Posterior cingulate gyrus (tissue), 11 donors: ENCODE results near the gene C11orf52.

ENCODE experiments used
- DNase-seq, 10 donors: peaks; one replicate each; pipeline versions ENCODE4 v3.0.0 to v3.0.0-alpha.2; 2020 to 2021; ENCODE audit warnings: mixed read lengths in 3 of 10
- intact Hi-C: fragments of 100-400 bp; cut with DNase I; formaldehyde crosslinking; loops from one replicate; pipeline ENCODE4 v1.15.1; 2023

C11orf52 gene

GRCh38 chr11:111935317-111936039 lies 16.8 kb downstream of the C11orf52 start:
- no peak for DNase-seq
- intact Hi-C loops, result loop anchor here (5.0 kb wide), 1 partner anchor 152 kb away; the partner anchor contains the start of genes SDHD and TIMM8B

GRCh38 chr11:111936040-111936540 lies 17.4 kb downstream of the C11orf52 start:
- intact Hi-C loops, result loop anchor here (5.0 kb wide), 1 partner anchor 151 kb away; the partner anchor contains the start of genes SDHD and TIMM8B
- no peak for DNase-seq

GRCh38 chr11:111937461-111937769 lies 18.7 kb downstream of the C11orf52 start:
- intact Hi-C loops, result loop anchor here (5.0 kb wide), 1 partner anchor 150 kb away; the partner anchor contains the start of genes SDHD and TIMM8B
- DNase-seq, result no peak

DNA sequence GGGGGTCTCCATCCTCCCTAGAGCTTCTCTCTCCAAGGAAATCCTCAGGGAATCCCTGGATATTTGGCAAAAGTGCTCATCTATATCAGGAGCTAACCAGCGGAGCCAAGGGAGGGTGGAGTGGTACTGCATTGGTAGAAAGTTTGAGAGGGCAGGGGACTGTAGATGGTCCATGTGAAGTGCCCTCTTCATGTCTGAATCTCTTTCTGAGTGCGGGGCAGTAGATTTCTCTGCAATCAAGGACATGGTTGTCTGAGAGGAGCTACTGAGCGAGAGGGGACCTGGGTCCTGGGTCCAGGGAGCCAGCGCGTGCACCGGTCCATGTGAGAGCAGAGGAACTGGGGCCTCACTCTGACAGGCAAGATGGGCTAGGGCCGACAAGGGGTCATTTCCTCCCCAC lies 19.1 kb downstream of the C11orf52 start:
- intact Hi-C loops, result loop anchor here (2.0 to 5.0 kb wide), 2 partner anchors 39 to 149 kb away; partner anchors contain the start of genes SDHD and TIMM8B
- DNase-seq, result peak in 1 of 10 donors; percentile 83

DNA sequence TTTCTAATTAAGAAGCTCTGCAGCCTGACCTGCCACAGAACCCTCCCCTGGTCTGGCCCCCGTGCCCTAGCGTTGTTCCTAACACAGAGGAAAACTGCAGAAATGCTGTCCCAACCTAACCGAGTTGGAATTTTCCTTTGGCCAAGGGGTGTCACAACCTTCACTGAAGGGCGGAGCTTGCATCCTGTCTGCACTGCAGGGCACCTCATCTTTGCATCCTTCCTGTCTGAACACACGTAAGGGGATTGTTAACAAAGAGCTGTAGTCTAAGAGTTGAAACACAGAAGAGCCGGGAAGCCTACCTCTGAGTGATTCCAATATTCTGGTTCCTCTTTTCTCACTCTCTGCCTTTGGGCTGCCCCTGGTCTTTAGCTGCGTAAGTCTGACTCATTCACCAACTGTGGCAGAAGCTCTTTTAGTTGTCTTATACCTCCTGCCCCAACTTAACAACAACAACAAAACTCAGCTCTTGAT lies 20.0 kb downstream of the C11orf52 start:
- DNase-seq, result peak in 2 of 10 donors; percentile 26 to 80
- intact Hi-C loops, result loop anchor here (2.0 to 5.0 kb wide), 2 partner anchors 38 to 149 kb away; partner anchors contain the start of genes SDHD and TIMM8B

DNA sequence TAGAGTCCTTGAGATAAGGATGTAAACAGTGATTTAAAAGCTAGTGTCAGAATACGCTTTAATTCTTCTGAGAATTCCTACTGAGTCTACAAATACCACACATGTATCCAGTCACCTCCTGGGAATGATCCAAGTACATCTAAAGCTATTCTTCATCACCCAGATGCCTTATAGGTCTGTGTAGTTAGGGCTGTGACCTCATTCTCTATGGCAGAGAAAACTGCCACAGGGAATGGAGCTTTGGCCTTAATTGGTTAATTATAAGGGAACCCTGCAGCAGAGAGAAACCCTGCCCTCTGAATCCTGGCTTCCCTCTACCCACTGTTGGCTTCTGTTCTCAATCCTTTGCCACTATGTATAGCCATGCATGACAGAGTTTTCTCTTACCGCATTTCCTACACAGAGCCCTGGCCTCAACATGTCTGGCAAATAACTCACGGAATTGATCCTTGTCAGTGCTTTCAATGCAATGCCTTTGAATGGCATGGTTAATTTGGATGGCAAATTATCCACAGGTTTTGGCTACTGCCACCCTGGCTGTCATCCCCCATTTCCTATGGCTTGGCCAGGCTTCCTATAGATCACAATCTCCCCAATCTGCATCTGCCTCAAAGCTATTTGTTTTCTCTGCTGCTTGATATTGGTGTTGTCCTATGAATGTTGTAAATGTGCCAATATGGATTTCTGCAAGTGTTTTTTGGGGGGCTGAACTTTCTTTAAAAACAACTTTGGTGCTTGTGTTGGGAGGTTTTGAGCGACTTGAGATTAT lies 21.3 kb downstream of the C11orf52 start:
- intact Hi-C loops, result loop anchor here (2.0 to 5.0 kb wide), 2 partner anchors 37 to 147 kb away; partner anchors contain the start of genes SDHD and TIMM8B
- no peak for DNase-seq

GRCh38 chr11:111941963-111942362 lies 23.2 kb downstream of the C11orf52 start:
- intact Hi-C loops, result no loop called here
- peak; percentile 42 to 93 (median 62) for DNase-seq

DNA sequence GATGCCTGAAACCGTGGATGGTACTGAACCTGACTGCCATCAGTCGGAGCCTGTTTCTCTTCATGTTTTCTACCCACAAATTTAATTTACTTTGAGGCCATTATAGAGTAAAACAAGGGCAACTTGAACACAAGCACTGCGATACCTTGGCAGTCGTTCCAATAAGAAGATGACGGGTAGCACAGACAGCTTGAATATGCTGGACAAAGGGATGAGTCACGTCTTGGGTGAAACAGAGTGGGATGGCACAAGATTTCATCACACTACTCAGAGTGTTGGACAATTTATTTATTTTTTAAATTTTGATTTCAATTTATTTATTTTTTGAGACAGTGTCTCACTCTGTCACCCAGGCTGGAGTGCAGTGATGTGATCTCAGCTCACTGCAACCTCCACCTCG lies 24.1 kb downstream of the C11orf52 start:
- DNase-seq, result no peak
- intact Hi-C loops, result no loop called here

GRCh38 chr11:111944139-111944538 lies 25.4 kb downstream of the C11orf52 start:
- DNase-seq, result no peak

DNA sequence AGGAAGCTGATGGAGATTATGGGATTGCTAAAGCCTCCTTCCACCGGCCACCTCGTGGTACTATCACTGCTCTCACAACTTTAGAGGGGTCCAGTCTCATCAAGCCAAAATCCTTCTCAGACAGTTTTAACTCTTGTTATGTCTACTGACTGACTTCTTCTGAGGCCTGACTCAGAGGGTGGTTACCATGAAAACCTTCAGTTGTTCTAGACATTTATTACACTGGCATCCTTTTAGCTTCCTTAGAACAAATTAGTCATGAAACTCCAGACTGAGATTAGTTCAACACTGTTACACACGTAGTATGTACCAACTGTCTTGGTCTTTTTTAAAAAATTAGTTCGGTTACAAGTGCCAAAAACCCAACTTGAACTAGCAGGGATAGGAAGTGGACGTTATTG lies 25.9 kb downstream of the C11orf52 start:
- intact Hi-C loops, result no loop called here
- DNase-seq, result no peak

More at GRCh38 chr11:111944139-111944538, 25.4 kb downstream of the C11orf52 start:
- intact Hi-C loops, result no loop called here

- intact Hi-C loops, result no loop called here
Observed at GRCh38 chr11:111945198-111945597, 26.5 kb downstream of the C11orf52 start.

GRCh38 chr11:111946499-111946898 lies 27.8 kb downstream of the C11orf52 start:
- intact Hi-C loops, result no loop called here
- no peak for DNase-seq

More at GRCh38 chr11:111945198-111945597, 26.5 kb downstream of the C11orf52 start:
- DNase-seq, result no peak

DNA sequence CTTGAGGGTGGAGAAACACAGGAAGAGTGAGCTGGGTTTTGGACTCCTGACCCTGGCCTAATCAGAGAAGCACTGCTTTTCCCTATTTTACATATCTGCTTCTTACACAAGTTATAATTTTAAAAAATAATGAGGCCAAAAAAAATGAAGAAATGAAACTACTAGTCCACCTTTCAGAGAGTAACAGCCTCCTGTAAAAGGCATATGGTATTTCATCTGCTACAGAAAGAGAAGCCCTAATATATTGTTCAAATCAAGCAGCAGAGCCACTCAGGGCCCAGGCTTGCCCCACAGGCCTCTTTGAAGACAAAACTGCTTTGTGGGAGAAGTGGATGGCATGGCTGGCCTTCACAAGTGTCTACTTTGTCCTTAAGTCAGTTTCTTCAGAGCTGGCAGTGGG lies 28.4 kb downstream of the C11orf52 start:
- no peak for DNase-seq
- intact Hi-C loops, result no loop called here

- intact Hi-C loops, result no loop called here
- no peak for DNase-seq
Observed at GRCh38 chr11:111949519-111950426, 31.1 kb downstream of the C11orf52 start.

DNA sequence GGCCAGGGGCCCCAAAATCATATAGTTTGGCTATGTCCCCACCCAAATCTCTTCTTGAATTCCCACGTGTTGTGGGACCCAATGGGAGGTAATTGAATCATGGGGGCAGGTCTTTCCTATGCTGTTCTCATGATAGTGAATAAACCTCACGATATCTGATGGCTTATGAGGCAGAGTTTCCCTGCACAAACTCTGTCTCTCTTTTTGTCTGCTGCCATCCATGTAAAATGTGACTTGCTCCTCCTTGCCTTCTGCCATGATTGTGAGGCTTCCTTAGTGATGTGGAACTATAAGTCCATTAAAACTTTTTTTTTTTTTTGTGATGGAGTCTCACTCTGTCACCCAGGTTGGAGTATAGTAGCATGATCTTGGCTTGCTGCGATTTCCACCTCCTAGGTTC lies 32.9 kb downstream of the C11orf52 start:
- no peak for DNase-seq
- intact Hi-C loops, result no loop called here

GRCh38 chr11:111954154-111954553 lies 35.4 kb downstream of the C11orf52 start:
- intact Hi-C loops, result no loop called here
- no peak for DNase-seq

DNA sequence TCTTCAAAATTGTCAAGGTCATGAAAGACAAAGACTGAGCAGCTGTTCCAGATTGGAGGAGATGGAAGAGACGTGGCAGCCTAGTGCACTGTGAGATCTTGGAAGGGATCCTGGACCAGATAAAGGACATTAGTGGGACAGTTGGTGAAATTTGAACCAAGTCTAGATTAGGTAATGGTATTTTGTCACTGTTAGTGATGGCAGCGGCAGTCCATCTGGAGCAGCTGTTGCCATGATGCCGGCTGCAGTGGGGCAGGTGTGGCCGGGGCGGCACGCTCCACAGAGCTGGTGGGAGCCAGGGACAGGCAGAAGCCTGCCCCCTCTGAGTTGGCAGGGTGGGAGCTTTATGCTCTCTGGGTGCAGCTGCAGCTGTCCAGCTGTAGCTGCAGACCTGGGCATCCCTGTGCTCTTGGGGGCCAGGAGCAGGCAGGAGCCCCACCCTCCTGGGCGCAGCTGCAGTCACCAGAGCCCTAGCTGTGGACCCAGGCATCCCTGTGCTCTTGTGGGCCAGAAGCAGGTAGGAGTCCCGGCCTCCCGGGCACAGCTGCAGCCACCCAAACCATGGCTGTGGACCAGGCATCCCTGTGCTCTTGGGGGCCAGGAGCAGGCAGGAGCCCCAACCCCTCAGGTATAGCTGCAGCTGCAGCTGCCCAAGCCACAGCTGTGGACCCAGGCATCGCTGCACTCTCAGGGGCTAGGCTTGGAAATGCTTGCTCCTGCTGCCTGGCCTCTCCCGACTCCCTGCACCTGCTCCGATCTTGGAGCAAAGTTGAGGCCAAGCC lies 39.1 kb downstream of the C11orf52 start:
- intact Hi-C loops, result no loop called here
- DNase-seq, result no peak

DNA sequence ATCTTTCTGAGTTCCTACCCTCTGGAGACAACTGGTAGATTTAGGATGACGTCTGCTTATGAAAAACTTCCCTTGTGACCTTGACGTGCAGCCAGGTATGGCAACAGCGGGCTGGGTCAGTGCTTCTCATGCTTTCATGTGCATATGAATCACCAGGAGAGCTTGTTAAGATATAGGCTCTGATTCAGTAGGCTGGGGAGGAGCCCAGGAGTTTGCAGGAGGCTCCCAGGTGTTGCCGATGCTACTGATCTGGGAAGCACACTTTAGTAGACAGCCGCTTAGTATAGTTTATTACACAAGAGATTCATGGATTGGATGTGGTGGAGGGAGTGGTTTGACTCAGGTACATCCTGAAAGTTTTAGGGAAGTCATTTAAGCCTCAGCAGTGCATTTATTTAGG lies 42.2 kb downstream of the C11orf52 start:
- intact Hi-C loops, result no loop called here
- no peak for DNase-seq
